ENCODE results near the gene FAP. TPM values are rescaled to one million over a fixed set of nuclear protein-coding genes. Genes with fewer than 3 reads are reported as not detected.

Gene FAP
- total RNA-seq, 1 experiment from 2014 or later = not detected

GRCh38 chr2:162123806-162124758 lies 119.2 kb downstream of the FAP start:
- ATAC-seq (peak; percentile 43), DNase-seq (ENCODE audit: low spot score) (no peak)
- CTCF ChIA-PET = interaction anchor here (0.9 to 3.3 kb wide), 5 partner anchors 31 to 174 kb away, joined by 3 to 15 read pairs (median 4); no protein-coding TSS in a partner anchor
- H3K27me3 Mint-ChIP-seq (ENCODE audit: low read depth) = no peaks in the 10 kb centered on the region
- no peak overlapping the region for H3K4me3 Mint-ChIP-seq
- H3K9me3 Mint-ChIP-seq = no peaks in the 10 kb centered on the region
- H3K4me1 Mint-ChIP-seq = 0 out of 2 replicates have a peak, but pooled peaks cover 4% of the 10 kb centered on the region
- POLR2A ChIA-PET = no interaction called here
- TF ChIP-seq CTCF (IDR thresholded peaks at IDR 0.05) (peak; percentile 55), SMAD4 (CRISPR knock-in tag; IDR thresholded peaks at IDR 0.05) (no peak)
- no peaks in the 10 kb centered on the region for H3K36me3 Mint-ChIP-seq
- no peak overlapping the region for H3K27ac Mint-ChIP-seq

Other genes with a start within 250 kb of the FAP start
- 2.7 to 3.6 TPM (median 2.7 TPM) in 3 replicates for gene DPP4, start 169.2 kb downstream of the FAP start, total RNA-seq (2021)
- gene GCG, start 91.2 kb downstream of the FAP start, total RNA-seq (2021) = 0.14 TPM in 1 of 3 replicates, not detected in the others
- gene IFIH1, start 75.2 kb upstream of the FAP start, total RNA-seq (2021) = 1.3 to 2.3 TPM (median 2.1 TPM) in 3 replicates
- 42.1 to 46.2 TPM (median 44.5 TPM) in 3 replicates for gene GCA, start 100.7 kb upstream of the FAP start, total RNA-seq (2021)

Measured in WTC11 (cell line).